ENCODE data around the gene CFAP119.

The CFAP119 gene

GRCh38 chr16:30750201-30750600 is 11.7 kb downstream of the CFAP119 start:
- TF ChIP-seq CTCF (IDR thresholded peaks at IDR 0.05; ENCODE audit: insufficient read depth, missing control alignments): no peak
- FAIRE-seq (no peak), DNase-seq (ENCODE audit: insufficient read length, low spot score) (no peak)

DNA sequence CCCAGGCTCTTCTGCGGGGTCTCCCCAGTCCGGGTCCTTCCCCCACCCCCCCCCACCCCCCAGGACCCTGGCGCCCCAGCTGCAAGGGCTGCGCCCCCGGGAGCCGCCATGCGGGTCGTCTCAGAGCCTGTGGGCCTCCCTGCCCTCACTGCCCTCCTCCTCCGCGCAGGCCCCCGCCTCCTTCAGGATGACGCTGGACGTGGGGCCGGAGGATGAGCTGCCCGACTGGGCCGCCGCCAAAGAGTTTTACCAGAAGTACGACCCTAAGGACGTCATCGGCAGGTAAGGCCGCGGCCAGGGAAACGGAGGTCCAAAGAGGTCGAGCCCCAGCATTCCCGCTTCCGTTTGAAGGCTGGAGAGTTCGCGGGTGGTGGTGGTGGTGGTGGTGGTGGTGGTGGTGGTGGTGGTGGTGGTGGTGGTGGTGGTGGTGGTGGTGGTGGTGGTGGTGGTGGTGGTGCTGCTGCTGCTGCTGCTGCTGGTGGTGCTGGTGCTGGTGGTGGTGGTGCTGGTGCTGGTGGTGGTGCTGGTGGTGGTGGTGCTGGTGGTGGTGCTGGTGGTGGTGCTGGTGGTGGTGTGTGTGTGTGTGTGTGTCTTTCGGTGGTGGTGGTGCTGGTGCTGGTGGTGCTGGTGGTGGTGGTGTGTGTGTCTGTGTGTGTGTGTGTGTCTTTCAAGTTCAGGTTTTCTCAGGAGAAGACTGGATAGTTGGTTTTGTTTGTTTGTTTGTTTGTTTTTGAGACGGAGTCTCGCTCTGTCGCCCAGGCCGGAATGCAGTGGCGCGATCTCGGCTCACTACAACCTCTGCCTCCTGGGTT is 13.0 kb downstream of the CFAP119 start:
- no peak for DNase-seq (ENCODE audit: insufficient read length, low spot score)
- no peak for TF ChIP-seq CTCF (IDR thresholded peaks at IDR 0.05; ENCODE audit: insufficient read depth, missing control alignments)
- FAIRE-seq: no peak

DNA sequence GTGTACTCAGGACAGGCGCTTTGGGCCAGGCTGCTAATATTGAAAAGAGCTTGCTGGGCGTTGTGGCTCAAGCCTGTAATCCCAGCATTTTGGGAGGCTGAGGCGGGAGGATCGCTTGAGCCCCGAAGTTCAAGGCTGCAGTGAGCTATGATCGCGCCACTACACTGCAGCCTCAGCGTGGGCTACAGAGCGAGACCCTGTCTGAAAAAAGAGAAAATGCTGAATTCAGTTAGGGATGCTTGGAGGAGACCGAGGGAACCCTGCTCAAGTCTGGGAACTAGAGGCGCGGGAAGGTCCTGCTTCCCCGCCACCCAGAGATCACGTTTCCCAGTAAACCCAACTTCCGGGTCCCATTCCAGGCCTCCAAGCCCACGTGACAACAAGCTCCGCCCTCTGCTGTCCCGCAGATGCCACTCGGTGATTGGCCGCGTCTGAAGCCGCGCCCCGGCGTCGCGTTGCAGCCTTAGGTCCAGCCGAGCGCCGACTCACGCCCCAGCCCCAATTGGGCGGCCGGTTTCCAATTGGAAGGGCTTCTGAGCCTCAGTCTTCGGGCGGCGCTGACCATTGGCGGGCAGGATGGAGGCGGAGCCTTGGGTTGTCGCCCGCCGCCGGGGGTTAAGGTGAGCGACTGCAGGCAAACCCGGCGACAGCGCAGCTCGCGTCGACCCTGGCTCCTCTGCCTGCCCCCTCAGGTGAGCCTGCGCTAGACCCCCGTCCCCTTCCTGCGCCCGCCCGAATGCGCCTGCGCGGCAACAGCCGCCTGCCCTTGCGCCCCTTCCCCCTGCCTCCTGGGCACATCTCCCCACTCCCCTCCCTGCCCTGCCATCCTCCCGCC is 13.8 kb downstream of the CFAP119 start, which contains the start of gene PHKG2:
Gene PHKG2, plus strand, starts transcription at position 627 of the 835 bp plus-strand sequence. CDS start 396 bp downstream, outside the sequence.
- no peak for FAIRE-seq
- peak; percentile 85 for DNase-seq (ENCODE audit: insufficient read length, low spot score)

DNA sequence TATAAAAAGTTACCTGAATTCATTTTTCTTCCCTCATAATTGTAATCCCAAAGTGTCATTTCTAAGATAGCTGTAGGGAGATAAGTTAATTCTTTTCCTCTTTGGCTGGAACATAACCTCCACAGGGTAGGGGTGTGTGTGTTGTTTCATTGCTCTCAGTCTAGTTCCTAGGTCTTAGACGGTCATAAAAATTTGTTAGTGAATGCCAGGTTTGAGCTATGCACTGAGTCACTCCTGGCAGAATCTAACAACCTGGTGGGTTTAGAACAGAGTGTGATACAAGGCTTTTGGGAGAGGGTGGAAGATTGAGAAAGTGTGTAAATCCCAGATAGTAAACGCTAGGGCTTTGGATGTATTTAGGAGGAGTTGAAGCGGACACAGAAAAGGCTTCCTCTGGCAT is 14.5 kb downstream of the CFAP119 start:
- DNase-seq (ENCODE audit: insufficient read length, low spot score): no peak
- TF ChIP-seq CTCF (IDR thresholded peaks at IDR 0.05; ENCODE audit: insufficient read depth, missing control alignments): no peak
- FAIRE-seq: no peak

More for the DNA sequence above, 13.8 kb downstream of the CFAP119 start, which contains the start of gene PHKG2:
- no peak for TF ChIP-seq CTCF (IDR thresholded peaks at IDR 0.05; ENCODE audit: insufficient read depth, missing control alignments)

- DNase-seq (ENCODE audit: insufficient read length, low spot score): no peak
- no peak for FAIRE-seq
- no peak for TF ChIP-seq CTCF (IDR thresholded peaks at IDR 0.05; ENCODE audit: insufficient read depth, missing control alignments)
Measured at GRCh38 chr16:30746638-30747175, 15.2 kb downstream of the CFAP119 start.

GRCh38 chr16:30745082-30745481 is 16.8 kb downstream of the CFAP119 start:
- DNase-seq (ENCODE audit: insufficient read length, low spot score) (no peak), FAIRE-seq (no peak)
- TF ChIP-seq CTCF (IDR thresholded peaks at IDR 0.05; ENCODE audit: insufficient read depth, missing control alignments): no peak
